ENCODE data around the gene PCYT2. TPM values are rescaled to one million over a fixed set of nuclear protein-coding genes. Genes with fewer than 3 reads are reported as not detected.
A peak's percentile ranks its signal among the peaks of the same experiment; 100 is the strongest.

Gene PCYT2
- total and polyA plus RNA-seq, 9 of the 15 experiments (the other 6 are each of a cell fraction or from before 2014, with no cell fraction given), result 0.92 to 134 (median 82.5) TPM

GRCh38 chr17:81871387-81872230, 39.6 kb downstream of the PCYT2 start (continued):
- TF ChIP-seq ZSCAN29 (IDR thresholded peaks at IDR 0.05) (no peak), SP1 (CRISPR knock-in tag; IDR thresholded peaks at IDR 0.05) (peak; percentile 62; the same call in 1 of the 2 replicates), RBM34 (IDR thresholded peaks at IDR 0.05; ENCODE audit: borderline replicate concordance, insufficient read depth, low read length) (no peak), ZNF12 (CRISPR knock-in tag; IDR thresholded peaks at IDR 0.05) (no peak; the same call in 1 of the 2 replicates), MBD2 (IDR thresholded peaks at IDR 0.05; ENCODE audit: borderline replicate concordance, low read depth) (peak; percentile 32; the same call in 1 of the 2 replicates), HMG20B (CRISPR knock-in tag; IDR thresholded peaks at IDR 0.05) (no peak), TFAP4 (CRISPR knock-in tag; IDR thresholded peaks at IDR 0.05; ENCODE audit: borderline replicate concordance) (peak; percentile 63; the same call in 1 of the 2 replicates), ZNF75A (CRISPR knock-in tag; IDR thresholded peaks at IDR 0.05) (no peak), SMAD3 (CRISPR knock-in tag; conservative IDR thresholded peaks at IDR 0.05) (peak; percentile 15; the same call in 1 of the 2 replicates), ZBTB40 (IDR thresholded peaks at IDR 0.05) (peak; percentile 83), ZBTB40 (CRISPR knock-in tag; IDR thresholded peaks at IDR 0.05) (no peak; the same call in 1 of the 2 replicates), XRCC5 (IDR thresholded peaks at IDR 0.05; ENCODE audit: low read depth, low read length) (no peak), ZNF551 (CRISPR knock-in tag; IDR thresholded peaks at IDR 0.05) (no peak), NR0B1 (IDR thresholded peaks at IDR 0.05; ENCODE audit: partially characterized antibody) (no peak), SRSF1 (IDR thresholded peaks at IDR 0.05; ENCODE audit: low read depth, low read length) (no peak)
